Measurements from ENCODE around the gene RBM11. TPM values are rescaled to one million over a fixed set of nuclear protein-coding genes. Genes with fewer than 3 reads are reported as not detected.

The RBM11 gene
- total and polyA plus RNA-seq, 4 donors = 0.08 to 0.19 (median 0.13) TPM; not detected in 1

GRCh38 chr21:14260174-14260764, 44.3 kb downstream of the RBM11 start:
- Histone ChIP-seq H3K4me1 (ENCODE audit: control insufficient read depth in 4 of 4, insufficient read depth in 4 of 4, low read length in 3 of 4) (peaks cover 0 to 5% (median 3%) of the 10 kb centered on the region in 4 donors), H3K9ac (ENCODE audit: low read depth in 1 of 2, low read length in 2 of 2) (no peak overlapping the region), H3K4me3 (ENCODE audit: low read depth in 1 of 3, low read length in 3 of 3) (no peak overlapping the region), H3K27ac (ENCODE audit: low read depth in 1 of 2, low read length in 2 of 2) (no peak overlapping the region), H3K9me3 (ENCODE audit: control insufficient read depth in 4 of 4, low read length in 3 of 4) (no peaks in the 10 kb centered on the region), H3K36me3 (ENCODE audit: control insufficient read depth in 4 of 4, insufficient read depth in 3 of 4, low read depth in 1 of 4, low read length in 3 of 4) (no peaks in the 10 kb centered on the region), H3K27me3 (ENCODE audit: control insufficient read depth in 4 of 4, insufficient read depth in 4 of 4, low read length in 3 of 4) (no peaks in the 10 kb centered on the region)
- 25% methylated on average over 1 of the region's 1 CpG for WGBS
- no peak for TF ChIP-seq SP1 (IDR thresholded peaks at IDR 0.05)
- TF ChIP-seq REST (IDR thresholded peaks at IDR 0.05) = no peak
- no peak for TF ChIP-seq MAX (IDR thresholded peaks at IDR 0.05)
- no peak for TF ChIP-seq ZBTB33 (IDR thresholded peaks at IDR 0.05)
- TF ChIP-seq, protein P1, sequence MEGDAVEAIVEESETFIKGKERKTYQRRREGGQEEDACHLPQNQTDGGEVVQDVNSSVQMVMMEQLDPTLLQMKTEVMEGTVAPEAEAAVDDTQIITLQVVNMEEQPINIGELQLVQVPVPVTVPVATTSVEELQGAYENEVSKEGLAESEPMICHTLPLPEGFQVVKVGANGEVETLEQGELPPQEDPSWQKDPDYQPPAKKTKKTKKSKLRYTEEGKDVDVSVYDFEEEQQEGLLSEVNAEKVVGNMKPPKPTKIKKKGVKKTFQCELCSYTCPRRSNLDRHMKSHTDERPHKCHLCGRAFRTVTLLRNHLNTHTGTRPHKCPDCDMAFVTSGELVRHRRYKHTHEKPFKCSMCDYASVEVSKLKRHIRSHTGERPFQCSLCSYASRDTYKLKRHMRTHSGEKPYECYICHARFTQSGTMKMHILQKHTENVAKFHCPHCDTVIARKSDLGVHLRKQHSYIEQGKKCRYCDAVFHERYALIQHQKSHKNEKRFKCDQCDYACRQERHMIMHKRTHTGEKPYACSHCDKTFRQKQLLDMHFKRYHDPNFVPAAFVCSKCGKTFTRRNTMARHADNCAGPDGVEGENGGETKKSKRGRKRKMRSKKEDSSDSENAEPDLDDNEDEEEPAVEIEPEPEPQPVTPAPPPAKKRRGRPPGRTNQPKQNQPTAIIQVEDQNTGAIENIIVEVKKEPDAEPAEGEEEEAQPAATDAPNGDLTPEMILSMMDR (IDR thresholded peaks at IDR 0.05; ENCODE audit: low read depth, low read length, missing input control) = no peak
- TF ChIP-seq TAF1 (conservative IDR thresholded peaks at IDR 0.05) = no peak
- TF ChIP-seq RXRA (IDR thresholded peaks at IDR 0.05) = no peak
- TF ChIP-seq GABPA (IDR thresholded peaks at IDR 0.05 in 1 of 2, conservative IDR thresholded peaks at IDR 0.05 in 1 of 2) = no peak
- TF ChIP-seq NR2F2 (IDR thresholded peaks at IDR 0.05) = no peak
- TF ChIP-seq RAD21 (IDR thresholded peaks at IDR 0.05) = no peak
- no peak for TF ChIP-seq EGR1 (IDR thresholded peaks at IDR 0.05; ENCODE audit: low read depth in 2 of 2)
- no peak for TF ChIP-seq ATF3 (IDR thresholded peaks at IDR 0.05)
- no peak for TF ChIP-seq JUND (IDR thresholded peaks at IDR 0.05)
- TF ChIP-seq HNF4A (conservative IDR thresholded peaks at IDR 0.05) = no peak
- TF ChIP-seq FOXA1 (IDR thresholded peaks at IDR 0.05) = no peak
- DNase-seq (ENCODE audit: low spot score) = no peak

GRCh38 chr21:14262039-14262438, 46.1 kb downstream of the RBM11 start:
- no peaks in the 10 kb centered on the region for H3K36me3 ChIP-seq (ENCODE audit: control insufficient read depth in 4 of 4, insufficient read depth in 3 of 4, low read depth in 1 of 4, low read length in 3 of 4)
- DNase-seq (ENCODE audit: low spot score) = no peak
- no peak overlapping the region for H3K4me3 ChIP-seq (ENCODE audit: low read depth in 1 of 3, low read length in 3 of 3)
- H3K9ac ChIP-seq (ENCODE audit: low read depth in 1 of 2, low read length in 2 of 2) = no peak overlapping the region
- 41% methylated on average over 1 of the region's 1 CpG for WGBS
- no peaks in the 10 kb centered on the region for H3K27me3 ChIP-seq (ENCODE audit: control insufficient read depth in 4 of 4, insufficient read depth in 4 of 4, low read length in 3 of 4)
- H3K4me1 ChIP-seq (ENCODE audit: control insufficient read depth in 4 of 4, insufficient read depth in 4 of 4, low read length in 3 of 4) = peaks cover 0 to 5% (median 3%) of the 10 kb centered on the region in 4 donors
- H3K9me3 ChIP-seq (ENCODE audit: control insufficient read depth in 4 of 4, low read length in 3 of 4) = no peaks in the 10 kb centered on the region
- H3K27ac ChIP-seq (ENCODE audit: low read depth in 1 of 2, low read length in 2 of 2) = no peak overlapping the region
- no peak for TF ChIP-seq FOXA1 (IDR thresholded peaks at IDR 0.05)
- TF ChIP-seq NR2F2 (IDR thresholded peaks at IDR 0.05) = no peak
- no peak for TF ChIP-seq MAX (IDR thresholded peaks at IDR 0.05)
- TF ChIP-seq RXRA (IDR thresholded peaks at IDR 0.05) = no peak
- TF ChIP-seq FOXA2 (IDR thresholded peaks at IDR 0.05) = no peak
- TF ChIP-seq JUND (IDR thresholded peaks at IDR 0.05) = no peak
- no peak for TF ChIP-seq REST (IDR thresholded peaks at IDR 0.05)
- no peak for TF ChIP-seq TAF1 (conservative IDR thresholded peaks at IDR 0.05)
- TF ChIP-seq GABPA (IDR thresholded peaks at IDR 0.05 in 1 of 2, conservative IDR thresholded peaks at IDR 0.05 in 1 of 2) = no peak
- TF ChIP-seq HNF4G (IDR thresholded peaks at IDR 0.05) = no peak
- no peak for TF ChIP-seq ZBTB33 (IDR thresholded peaks at IDR 0.05)
- no peak for TF ChIP-seq HNF4A (conservative IDR thresholded peaks at IDR 0.05)

All from liver (tissue), 9 donors.